ENCODE measurements around the gene XRN2.

The XRN2 gene

DNA sequence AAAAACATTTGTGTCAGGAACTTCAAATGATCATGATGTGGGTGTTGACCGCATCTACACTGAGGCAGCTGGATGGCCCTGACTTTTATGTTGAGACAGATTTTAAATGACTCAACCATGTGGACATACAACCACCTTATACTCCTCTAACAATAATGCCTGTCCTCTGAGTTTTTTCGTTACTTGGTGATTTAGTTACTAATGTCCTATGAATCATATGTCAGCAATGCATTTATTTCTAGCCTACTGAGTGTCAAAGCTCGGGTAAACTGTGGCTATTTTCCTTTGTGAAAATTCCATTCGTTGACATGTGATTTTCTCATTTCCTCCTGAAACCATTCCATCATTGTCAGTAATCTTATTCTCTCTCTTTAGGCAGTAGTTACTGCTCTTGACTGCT is 133.1 kb downstream of the XRN2 start:
- no peak for TF ChIP-seq CTCF (IDR thresholded peaks at IDR 0.05; ENCODE audit: control extremely low read depth, extremely low read depth, low read depth, missing control alignments)
- ChIA-PET POLR2A (no interaction called here), CTCF (no interaction called here)
- no peak for DNase-seq (ENCODE audit: extremely low spot score)

GRCh38 chr20:21437248-21437647 is 134.1 kb downstream of the XRN2 start:
- CTCF ChIA-PET = no interaction called here
- no peak for TF ChIP-seq CTCF (IDR thresholded peaks at IDR 0.05; ENCODE audit: control extremely low read depth, extremely low read depth, low read depth, missing control alignments)
- POLR2A ChIA-PET = no interaction called here
- no peak for DNase-seq (ENCODE audit: extremely low spot score)

DNA sequence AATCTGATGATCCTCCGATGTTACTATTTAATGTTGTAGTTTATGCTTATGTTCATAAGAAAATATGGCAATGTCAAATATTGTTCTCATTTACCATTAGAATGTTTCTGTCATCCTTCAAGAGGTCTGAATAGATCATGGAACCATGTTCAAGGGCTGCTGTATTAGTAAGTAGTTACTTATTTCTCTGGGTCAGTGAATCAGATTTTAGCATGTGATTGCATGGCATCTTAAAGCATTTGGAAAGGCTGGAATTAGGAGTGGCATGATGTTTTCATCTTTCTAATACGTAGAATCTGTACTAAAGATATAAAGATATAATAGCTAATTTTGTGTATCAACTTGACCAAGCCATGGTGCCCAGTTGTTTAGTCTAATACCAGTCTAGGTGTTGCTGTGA is 134.7 kb downstream of the XRN2 start:
- POLR2A ChIA-PET = no interaction called here
- TF ChIP-seq CTCF (IDR thresholded peaks at IDR 0.05; ENCODE audit: control extremely low read depth, extremely low read depth, low read depth, missing control alignments) = no peak
- no peak for DNase-seq (ENCODE audit: extremely low spot score)
- CTCF ChIA-PET = no interaction called here

All from GM10248 (cell line).